Measurements from ENCODE around the gene MOB2.

- TF ChIP-seq CTCF (IDR thresholded peaks at IDR 0.05) (no peak), POLR2A (IDR thresholded peaks at IDR 0.05) (no peak), POLR2AphosphoS5 (IDR thresholded peaks at IDR 0.05) (no peak)
Observed at GRCh38 chr11:1444321-1444720, 42.3 kb downstream of the MOB2 start.

Data from prostate gland (tissue), 2 donors.